GM12801 (cell line): ENCODE results near the gene BMAL1.

Source experiments
- CTCF ChIP-seq: IDR thresholded peaks from one replicate; pipeline ENCODE4 v1.5.1; 2011; ENCODE audit warnings: control low read depth; ENCODE audit not compliant: insufficient read length; ENCODE audit errors: extremely low read depth

Gene BMAL1

DNA sequence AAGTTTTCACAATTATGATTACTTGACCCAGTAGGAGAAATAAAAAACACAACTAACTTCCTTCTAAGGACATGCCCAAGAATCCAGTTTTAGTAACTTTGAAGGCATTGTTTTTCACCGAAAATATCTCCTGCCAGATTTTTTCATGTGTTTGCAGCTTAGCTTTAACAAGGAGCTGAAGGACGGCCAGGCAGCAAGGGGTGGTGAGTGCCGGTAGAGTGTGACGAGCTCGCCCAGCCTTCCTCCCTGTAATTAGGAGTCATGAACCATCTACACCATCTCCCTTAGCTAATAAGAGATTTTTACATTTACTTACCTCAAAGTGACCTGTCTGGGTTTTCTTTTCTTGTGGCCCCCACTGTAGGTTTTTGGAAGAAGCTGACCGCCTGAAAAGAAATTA lies 72.0 kb downstream of the BMAL1 start:
- TF ChIP-seq CTCF = no peak

DNA sequence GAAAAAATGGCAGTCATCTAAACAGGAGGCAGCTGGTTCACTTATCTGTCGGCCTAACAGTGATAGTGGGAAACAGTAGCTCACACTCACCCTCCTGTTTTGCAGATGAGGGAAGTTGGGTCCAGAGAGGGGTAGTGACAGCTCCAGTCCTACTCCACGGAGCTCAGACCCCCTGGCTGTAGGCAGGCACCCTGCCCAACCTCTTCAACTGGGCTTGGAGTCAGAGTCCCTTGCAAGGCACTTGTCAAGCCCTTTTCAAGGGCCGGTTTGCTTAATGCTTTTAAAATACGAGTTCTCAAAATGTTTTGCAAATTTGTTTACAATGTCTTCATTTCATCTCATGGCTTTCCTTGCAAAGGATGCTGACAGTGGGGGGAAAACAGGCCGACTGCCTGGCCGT lies 75.1 kb downstream of the BMAL1 start:
- TF ChIP-seq CTCF = no peak

GRCh38 chr11:13354335-13354734 lies 76.7 kb downstream of the BMAL1 start:
- TF ChIP-seq CTCF = no peak

GRCh38 chr11:13355191-13355590 lies 77.6 kb downstream of the BMAL1 start:
- no peak for TF ChIP-seq CTCF

- TF ChIP-seq CTCF = no peak
Observed at GRCh38 chr11:13357232-13357631, 79.6 kb downstream of the BMAL1 start.

DNA sequence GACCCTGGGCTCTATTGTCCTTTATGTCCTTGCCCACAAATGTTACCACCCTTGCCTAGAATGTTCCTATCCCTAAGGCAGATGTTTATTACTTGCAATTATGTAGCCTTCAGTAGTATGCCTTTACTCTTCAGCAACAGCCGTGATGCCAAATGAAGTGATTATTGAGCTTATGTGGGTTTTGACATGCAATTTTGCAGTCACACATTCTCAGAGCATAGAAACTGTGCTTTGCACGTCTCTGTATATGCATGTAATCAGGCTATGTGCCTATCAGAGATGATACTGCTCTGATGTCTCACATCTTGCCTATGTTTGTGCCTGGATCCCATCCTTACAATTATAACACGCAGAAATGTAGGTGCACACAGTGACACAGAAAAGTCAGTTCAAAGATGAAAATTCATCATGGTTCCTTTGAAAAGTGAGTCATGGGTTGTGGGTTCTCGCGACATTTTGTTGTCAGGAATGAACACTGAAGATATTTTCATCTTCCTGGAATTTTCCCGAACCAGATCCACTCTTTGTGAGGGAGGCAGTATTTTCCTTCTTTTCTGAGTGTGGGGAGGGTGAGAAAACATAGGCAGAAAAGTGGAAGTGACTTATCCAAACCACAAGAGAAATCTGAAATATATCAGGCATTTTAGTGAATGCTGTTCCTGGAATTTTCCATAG lies 81.1 kb downstream of the BMAL1 start:
- TF ChIP-seq CTCF = no peak

DNA sequence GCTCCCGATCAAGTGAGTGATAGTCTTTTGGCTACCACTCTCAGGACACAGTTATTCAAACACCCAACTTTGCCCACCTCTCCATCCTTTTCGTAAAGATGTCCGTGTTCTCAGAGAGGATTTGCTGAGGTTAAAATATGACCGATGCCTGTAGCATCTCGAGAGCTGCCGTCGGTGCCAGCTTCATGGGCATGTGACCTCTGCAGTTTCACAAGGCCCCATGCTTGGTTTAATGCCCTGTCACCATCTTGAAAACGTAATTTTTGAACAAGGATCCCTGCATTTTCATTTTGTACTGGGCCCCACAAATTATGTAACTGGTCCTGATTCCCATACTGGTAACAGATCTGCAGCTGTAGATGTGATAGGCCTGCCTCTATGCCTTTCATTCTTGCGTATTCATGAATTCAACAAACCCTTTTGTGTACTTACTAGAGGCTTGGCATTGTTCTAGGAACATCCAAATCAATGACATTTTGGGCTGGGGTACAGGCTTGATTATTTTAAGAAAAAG lies 85.1 kb downstream of the BMAL1 start:
- no peak for TF ChIP-seq CTCF
